Thyroid gland (tissue), 4 donors: Measurements from ENCODE around the gene TMCO1. TPM values are rescaled to one million over a fixed set of nuclear protein-coding genes. Genes with fewer than 3 reads are reported as not detected.
"Not testable (repeated sequence)": the region's sequence is repeated elsewhere in the genome, so short reads cannot be mapped to it uniquely, and the experiment has no call there.

ENCODE experiments used
- DNase-seq, 2 donors: peaks; one replicate each; pipeline ENCODE4 v3.0.0-alpha.2; 2019
- H3K27ac ChIP-seq, 3 donors: fragments of 200-600 bp; sonication (generic); 1 replicate in 2 of 3; 2 replicates in 1 of 3; pipeline ENCODE4 v1.5.1; 2016 to 2019; ENCODE audit warnings: mild to moderate bottlenecking in 1 of 3, moderate library complexity in 1 of 3
- H3K27me3 ChIP-seq: fragments of 200-600 bp; sonication (generic); one replicate; pipeline ENCODE4 v1.5.1; 2019
- H3K36me3 ChIP-seq, 2 donors: fragments of 200-600 bp; sonication (generic); one replicate each; pipeline ENCODE4 v1.5.1; 2016 to 2019
- H3K4me1 ChIP-seq, 2 donors: fragments of 200-600 bp; sonication (generic); one replicate each; pipeline ENCODE4 v1.5.1; 2017 to 2019
- H3K4me3 ChIP-seq, 3 donors: fragments of 200-600 bp; sonication (generic); replicated peaks in 1 of 3; 1 replicate in 2 of 3; 2 replicates in 1 of 3; pipeline ENCODE4 v1.5.1; 2016; ENCODE audit warnings: mild to moderate bottlenecking in 1 of 3
- H3K9me3 ChIP-seq: fragments of 200-600 bp; sonication (generic); one replicate; pipeline ENCODE4 v1.5.1; 2017
- POLR2A ChIP-seq, 2 donors: fragments of 450-650 bp; IDR thresholded peaks; one replicate each; pipeline ENCODE4 v1.6.1; 2017; ENCODE audit warnings: antibody characterized with exemption in 2 of 2, mild to moderate bottlenecking in 2 of 2, moderate library complexity in 1 of 2
- WGBS, 2 donors: methylation state at CpG; one replicate each; pipeline ENCODE4 v1.1.5; 2017; 5-methylcytosine and 5-hydroxymethylcytosine counted together
- intact Hi-C: fragments of 100-400 bp; cut with DNase I; formaldehyde crosslinking; loops from one replicate; pipeline ENCODE4 v1.15.1; 2023
- total RNA-seq, 4 donors: library from RNA; depleted of rRNA; stranded (reverse); fragments of >200 nt; gene quantifications; one replicate each; pipeline ENCODE4 v1.2.3, GENCODE V29; 2016
- TF ChIP-seq, protein P1 (sequence below), 6 experiments: fragments of 200-600 bp in 3 of 6; fragments of 450-650 bp in 3 of 6; sonication (generic) in 3 of 6; IDR thresholded peaks; one replicate each; pipeline ENCODE4 v1.5.1; 2016 to 2019; ENCODE audit warnings: antibody characterized with exemption in 6 of 6, mild to moderate bottlenecking in 2 of 6, inconsistent platforms in 1 of 6, moderate library complexity in 1 of 6

The TMCO1 gene
- total RNA-seq, 4 donors from 2014 or later, result 94.5 to 114 (median 103) TPM

- Histone ChIP-seq H3K4me3 (no peak overlapping the region), H3K9me3 (no peaks in the 10 kb centered on the region), H3K36me3 (peaks cover 12 to 13% of the 10 kb centered on the region in 2 donors), H3K4me1 (peaks cover 6 to 13% of the 10 kb centered on the region in 2 donors), H3K27me3 (no peaks in the 10 kb centered on the region), H3K27ac (no peak overlapping the region)
- no peak for TF ChIP-seq POLR2A (IDR thresholded peaks at IDR 0.05)
- TF ChIP-seq, protein P1, sequence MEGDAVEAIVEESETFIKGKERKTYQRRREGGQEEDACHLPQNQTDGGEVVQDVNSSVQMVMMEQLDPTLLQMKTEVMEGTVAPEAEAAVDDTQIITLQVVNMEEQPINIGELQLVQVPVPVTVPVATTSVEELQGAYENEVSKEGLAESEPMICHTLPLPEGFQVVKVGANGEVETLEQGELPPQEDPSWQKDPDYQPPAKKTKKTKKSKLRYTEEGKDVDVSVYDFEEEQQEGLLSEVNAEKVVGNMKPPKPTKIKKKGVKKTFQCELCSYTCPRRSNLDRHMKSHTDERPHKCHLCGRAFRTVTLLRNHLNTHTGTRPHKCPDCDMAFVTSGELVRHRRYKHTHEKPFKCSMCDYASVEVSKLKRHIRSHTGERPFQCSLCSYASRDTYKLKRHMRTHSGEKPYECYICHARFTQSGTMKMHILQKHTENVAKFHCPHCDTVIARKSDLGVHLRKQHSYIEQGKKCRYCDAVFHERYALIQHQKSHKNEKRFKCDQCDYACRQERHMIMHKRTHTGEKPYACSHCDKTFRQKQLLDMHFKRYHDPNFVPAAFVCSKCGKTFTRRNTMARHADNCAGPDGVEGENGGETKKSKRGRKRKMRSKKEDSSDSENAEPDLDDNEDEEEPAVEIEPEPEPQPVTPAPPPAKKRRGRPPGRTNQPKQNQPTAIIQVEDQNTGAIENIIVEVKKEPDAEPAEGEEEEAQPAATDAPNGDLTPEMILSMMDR (IDR thresholded peaks at IDR 0.05), result no peak
- no peak for DNase-seq
- WGBS, 2 donors, result 86 to 93% methylated on average over 6 of the region's 6 CpGs
- intact Hi-C loops, result no loop called here
These were observed 82.3 kb downstream of the TMCO1 start for GRCh38 chr1:165686121-165686970.

DNA sequence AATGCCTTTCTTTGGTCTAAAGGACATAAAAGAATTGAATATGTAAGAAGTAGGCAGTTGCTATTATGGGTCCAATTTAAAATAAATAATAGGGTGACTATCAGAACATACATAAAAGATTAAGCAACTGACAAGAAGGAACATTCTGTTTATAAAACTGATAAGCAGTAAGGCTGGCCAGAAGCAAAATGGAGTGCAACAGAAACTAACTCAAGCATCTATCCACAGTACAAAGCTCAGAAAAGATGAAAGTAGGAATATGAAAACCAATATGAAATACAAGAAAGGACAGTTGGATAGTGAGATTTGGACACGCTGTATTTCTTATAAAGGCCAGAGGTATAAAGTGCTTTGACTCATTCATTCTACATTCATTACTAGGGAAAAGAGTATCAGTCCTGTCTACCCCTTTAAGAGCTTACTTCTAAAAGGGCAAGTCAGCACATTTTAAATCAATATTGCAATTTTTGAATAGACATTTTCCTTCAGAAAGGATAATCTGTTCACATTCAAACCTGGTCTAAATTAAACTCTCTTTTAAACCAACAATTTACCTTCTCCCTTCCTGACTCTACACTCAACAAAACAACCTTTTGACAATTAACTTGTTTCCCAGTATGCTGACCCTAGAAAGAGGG lies 84.7 kb downstream of the TMCO1 start:
- no peak overlapping the region for H3K27ac ChIP-seq
- no peaks in the 10 kb centered on the region for H3K27me3 ChIP-seq
- no peak for DNase-seq
- no peak for TF ChIP-seq POLR2A (IDR thresholded peaks at IDR 0.05)
- TF ChIP-seq, protein P1 (IDR thresholded peaks at IDR 0.05), result no peak
- peaks cover 21 to 34% of the 10 kb centered on the region in 2 donors for H3K36me3 ChIP-seq
- 42 to 95% methylated on average over 1 of the region's 1 CpG for WGBS, 2 donors
- peaks cover 6 to 13% of the 10 kb centered on the region in 2 donors for H3K4me1 ChIP-seq
- no peak overlapping the region for H3K4me3 ChIP-seq
- no peaks in the 10 kb centered on the region for H3K9me3 ChIP-seq
- intact Hi-C loops, result no loop called here

GRCh38 chr1:165680773-165681172 lies 87.9 kb downstream of the TMCO1 start:
- H3K27me3 ChIP-seq, intact Hi-C loops, H3K27ac ChIP-seq, H3K9me3 ChIP-seq, H3K4me1 ChIP-seq, DNase-seq, H3K4me3 ChIP-seq: not testable (repeated sequence)
- 93 to 95% methylated on average over 4 of the region's 4 CpGs for WGBS, 2 donors
- peaks cover 41 to 58% of the 10 kb centered on the region in 2 donors for H3K36me3 ChIP-seq

GRCh38 chr1:165680303-165680702 lies 88.4 kb downstream of the TMCO1 start:
- intact Hi-C loops, result no loop called here
- Histone ChIP-seq H3K27me3 (no peaks in the 10 kb centered on the region), H3K36me3 (peaks cover 41 to 58% of the 10 kb centered on the region in 2 donors), H3K4me3 (no peak overlapping the region), H3K4me1 (peaks cover 0 to 4% of the 10 kb centered on the region in 2 donors), H3K9me3 (no peaks in the 10 kb centered on the region), H3K27ac (no peak overlapping the region)
- DNase-seq, result no peak
- WGBS, 2 donors, result 82 to 92% methylated on average over 2 of the region's 2 CpGs
- no peak for TF ChIP-seq POLR2A (IDR thresholded peaks at IDR 0.05)
- TF ChIP-seq, protein P1 (IDR thresholded peaks at IDR 0.05), result no peak

DNA sequence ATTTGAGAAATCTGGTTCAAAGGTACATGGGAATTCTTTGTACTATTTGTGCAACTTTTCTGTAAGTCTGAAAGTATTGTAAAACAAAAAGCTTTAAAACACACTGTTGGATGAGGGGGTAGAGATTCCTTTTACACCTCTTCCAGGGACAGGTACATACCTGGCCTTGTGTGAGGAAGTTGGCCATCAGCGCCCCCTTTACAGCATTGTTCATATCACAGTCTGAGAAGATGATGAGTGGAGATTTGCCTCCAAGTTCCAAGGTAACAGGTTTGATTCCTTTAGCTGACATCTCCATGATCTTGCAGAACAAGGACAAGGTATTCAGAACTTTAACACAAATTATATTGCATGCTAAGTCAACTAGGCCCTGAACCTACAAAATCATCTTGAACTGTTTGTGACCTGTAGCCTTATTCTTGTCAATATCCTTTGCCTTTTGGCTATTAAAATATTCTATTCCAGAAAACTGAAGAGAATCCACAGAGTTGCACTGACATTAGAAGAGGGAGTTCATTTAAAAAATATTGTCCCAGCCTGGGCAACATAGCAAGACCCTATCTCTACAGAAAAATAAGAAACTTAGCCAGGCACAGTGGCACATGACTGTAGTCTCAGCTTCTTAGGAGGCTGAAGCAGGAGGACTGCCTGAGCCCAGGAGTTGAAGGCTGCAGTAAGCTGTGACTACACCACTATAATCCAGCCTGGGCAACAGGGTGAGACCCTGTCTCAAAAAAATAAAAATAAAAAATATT lies 89.2 kb downstream of the TMCO1 start:
- DNase-seq, result no peak
- Histone ChIP-seq H3K9me3 (no peaks in the 10 kb centered on the region), H3K4me1 (peaks cover 0 to 3% of the 10 kb centered on the region in 2 donors), H3K4me3 (no peak overlapping the region), H3K36me3 (peaks cover 41 to 58% of the 10 kb centered on the region in 2 donors), H3K27me3 (no peaks in the 10 kb centered on the region), H3K27ac (no peak overlapping the region)
- WGBS, 2 donors, result 35 to 100% methylated on average over 1 of the region's 1 CpG
- intact Hi-C loops, result no loop called here
- no peak for TF ChIP-seq POLR2A (IDR thresholded peaks at IDR 0.05)
- TF ChIP-seq, protein P1 (IDR thresholded peaks at IDR 0.05), result no peak
